ENCODE results near the gene UNC13C.

UNC13C gene

GRCh38 chr15:54506977-54507524 lies 528.8 kb downstream of the UNC13C start:
- no peak for DNase-seq

GRCh38 chr15:54514601-54515000 lies 536.4 kb downstream of the UNC13C start:
- DNase-seq, result no peak

GRCh38 chr15:54515664-54516582 lies 537.7 kb downstream of the UNC13C start:
- no peak for DNase-seq

GRCh38 chr15:54517366-54517765 lies 539.1 kb downstream of the UNC13C start:
- no peak for DNase-seq

- DNase-seq, result no peak
Observed at GRCh38 chr15:54518156-54518882, 540.1 kb downstream of the UNC13C start.

GRCh38 chr15:54519577-54519976 lies 541.3 kb downstream of the UNC13C start:
- peak in 1 of 2 donors; percentile 67 for DNase-seq

- DNase-seq, result no peak
Observed at GRCh38 chr15:54520616-54521015, 542.4 kb downstream of the UNC13C start.

- DNase-seq, result no peak
Observed at GRCh38 chr15:54521206-54521605, 543.0 kb downstream of the UNC13C start.

- no peak for DNase-seq
Observed at GRCh38 chr15:54528021-54528420, 549.8 kb downstream of the UNC13C start.

GRCh38 chr15:54540721-54541120 lies 562.5 kb downstream of the UNC13C start:
- no peak for DNase-seq

GRCh38 chr15:54547491-54547890 lies 569.2 kb downstream of the UNC13C start:
- DNase-seq, result no peak

- no peak for DNase-seq
Observed at GRCh38 chr15:54550954-54551353, 572.7 kb downstream of the UNC13C start.

GRCh38 chr15:54556231-54556630 lies 578.0 kb downstream of the UNC13C start:
- DNase-seq, result no peak

GRCh38 chr15:54559405-54560069 lies 581.3 kb downstream of the UNC13C start:
- DNase-seq, result peak in 1 of 2 donors; percentile 23

GRCh38 chr15:54560417-54560816 lies 582.2 kb downstream of the UNC13C start:
- DNase-seq, result no peak

- peak in 1 of 2 donors; percentile 42 for DNase-seq
Observed at GRCh38 chr15:54564166-54564565, 585.9 kb downstream of the UNC13C start.

GRCh38 chr15:54566654-54567053 lies 588.4 kb downstream of the UNC13C start:
- no peak for DNase-seq

- DNase-seq, result no peak
Observed at GRCh38 chr15:54567408-54568035, 589.3 kb downstream of the UNC13C start.

- no peak for DNase-seq
Observed at GRCh38 chr15:54568381-54568780, 590.1 kb downstream of the UNC13C start.

- DNase-seq, result no peak
Observed at GRCh38 chr15:54571576-54571975, 593.3 kb downstream of the UNC13C start.

- no peak for DNase-seq
Observed at GRCh38 chr15:54575586-54575985, 597.3 kb downstream of the UNC13C start.

GRCh38 chr15:54576298-54576935 lies 598.2 kb downstream of the UNC13C start:
- no peak for DNase-seq

All from bone marrow (tissue), 2 donors.